Measurements from ENCODE around the gene NFYA. TPM values are rescaled to one million over a fixed set of nuclear protein-coding genes. Genes with fewer than 3 reads are reported as not detected.

The NFYA gene
- total RNA-seq, 1 donor from 2014 or later = 9.8 TPM

Other genes starting within 250 kb of the NFYA start
- gene UNC5CL, start 33.8 kb upstream of the NFYA start, total RNA-seq = 0.60 TPM
- not detected for gene TSPO2, start 30.5 kb upstream of the NFYA start, total RNA-seq
- gene APOBEC2, start 19.8 kb upstream of the NFYA start, total RNA-seq = 246 TPM
- 20.5 TPM for gene OARD1, start 618 bp upstream of the NFYA start, total RNA-seq
- gene TREML1, start 81.4 kb downstream of the NFYA start, total RNA-seq = not detected
- 0.92 TPM for gene TREM2, start 90.1 kb downstream of the NFYA start, total RNA-seq
- gene TREML2, start 128.2 kb downstream of the NFYA start, total RNA-seq = 0.11 TPM
- not detected for gene TREML4, start 155.4 kb downstream of the NFYA start, total RNA-seq
- gene TREM1, start 213.7 kb downstream of the NFYA start, total RNA-seq = 1.2 TPM